ENCODE data around the gene BAAT.

The BAAT gene

DNA sequence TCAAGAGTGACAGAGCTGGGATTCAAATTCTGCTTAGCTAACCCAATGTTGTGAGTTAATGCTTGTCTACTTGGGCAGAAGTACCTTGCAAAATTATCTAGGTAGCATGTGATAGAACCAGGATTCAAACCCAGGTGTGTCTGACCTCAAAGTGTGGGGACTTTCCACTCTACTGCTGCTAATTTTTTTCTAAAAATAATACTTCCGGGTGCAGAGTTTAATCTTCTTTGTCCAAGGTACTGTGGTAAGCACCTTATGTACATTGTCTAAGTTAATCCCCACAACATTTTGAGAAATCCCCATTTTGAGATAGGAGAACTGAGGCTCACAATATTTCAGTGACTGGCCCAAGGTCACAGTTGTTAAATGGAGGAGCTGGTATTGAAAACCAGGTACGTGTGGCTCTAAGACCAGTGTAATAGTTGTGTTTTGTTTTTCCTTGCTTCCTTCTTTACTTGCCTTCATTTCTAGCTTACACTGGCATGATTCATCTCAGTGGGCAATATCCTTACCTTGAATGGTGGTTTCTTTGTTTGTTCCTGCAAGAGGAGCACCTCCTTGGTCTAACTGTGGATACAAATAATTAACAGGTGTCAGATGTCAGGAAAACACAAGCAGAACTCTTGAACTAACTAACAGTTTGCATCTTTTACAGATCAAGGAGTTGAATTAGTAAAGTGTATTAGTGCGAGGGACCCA, 43.3 kb upstream of the BAAT start:
- TF ChIP-seq SUZ12 (IDR thresholded peaks at IDR 0.05) (no peak), CTBP1 (IDR thresholded peaks at IDR 0.05; ENCODE audit: borderline replicate concordance) (no peak), SP1 (IDR thresholded peaks at IDR 0.05) (no peak), NFRKB (IDR thresholded peaks at IDR 0.05) (no peak), FOXA1 (IDR thresholded peaks at IDR 0.05) (no peak), ELF4 (IDR thresholded peaks at IDR 0.05) (no peak), FOXM1 (IDR thresholded peaks at IDR 0.05; ENCODE audit: borderline replicate concordance) (no peak), HDGF (IDR thresholded peaks at IDR 0.05; ENCODE audit: borderline replicate concordance) (no peak), L3MBTL2 (conservative IDR thresholded peaks at IDR 0.05) (no peak), BHLHE40 (IDR thresholded peaks at IDR 0.05; ENCODE audit: borderline replicate concordance) (no peak), ARNT (IDR thresholded peaks at IDR 0.05) (no peak)
- POLR2A ChIA-PET = no interaction called here
- DNase-seq (ENCODE audit: extremely low spot score) = no peak
- CTCF ChIA-PET = no interaction called here

DNA sequence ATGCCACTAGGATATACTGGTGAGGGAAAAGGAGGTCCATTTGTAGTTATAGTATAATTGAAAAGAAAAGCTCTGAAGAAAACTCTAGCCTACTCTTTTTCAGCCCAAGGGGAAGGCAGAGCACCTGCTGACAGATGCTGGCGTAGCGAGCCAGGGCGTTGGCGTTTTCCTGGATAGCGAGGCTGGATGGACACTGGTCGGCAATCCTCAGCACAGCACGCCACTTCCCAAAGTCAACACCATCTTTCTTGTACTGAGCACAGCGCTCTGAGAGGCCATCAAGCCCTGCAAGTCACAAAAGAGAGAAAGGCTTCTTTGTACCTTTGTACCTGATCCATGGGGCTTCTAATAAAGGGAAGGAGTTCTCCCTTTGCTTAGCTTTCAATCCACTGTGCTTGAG, 42.6 kb upstream of the BAAT start:
- ChIA-PET POLR2A (no interaction called here), CTCF (interaction anchor here (1.1 kb wide), 1 partner anchor 11 kb away, joined by 3 read pairs; no protein-coding TSS in a partner anchor)
- TF ChIP-seq FOXA1 (IDR thresholded peaks at IDR 0.05) = no peak
- no peak for TF ChIP-seq SP1 (IDR thresholded peaks at IDR 0.05)
- no peak for TF ChIP-seq LEF1 (IDR thresholded peaks at IDR 0.05; ENCODE audit: borderline replicate concordance)
- no peak for TF ChIP-seq CTBP1 (IDR thresholded peaks at IDR 0.05; ENCODE audit: borderline replicate concordance)
- no peak for TF ChIP-seq FOXK2 (IDR thresholded peaks at IDR 0.05)
- DNase-seq (ENCODE audit: extremely low spot score) = no peak

DNA sequence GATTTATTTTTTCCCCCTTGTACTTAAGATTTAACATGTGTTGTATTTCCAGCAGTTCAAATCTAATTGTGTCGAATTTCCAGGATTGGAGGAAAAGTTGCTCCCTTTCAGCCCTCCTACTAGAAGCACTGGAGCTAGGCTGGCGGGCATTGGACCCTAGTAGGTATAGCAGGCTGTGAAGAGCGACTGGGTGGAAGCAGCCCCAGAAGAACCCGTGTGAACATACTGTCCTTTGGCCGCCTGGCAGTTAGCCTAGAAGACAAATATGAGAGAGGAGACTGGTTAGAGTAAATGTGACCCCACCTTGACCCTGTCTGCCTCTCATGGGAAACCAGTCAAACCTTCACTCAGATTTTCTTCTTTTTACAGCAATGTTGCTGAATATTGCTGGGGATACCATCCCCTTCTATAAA, 36.9 kb upstream of the BAAT start:
- ChIA-PET CTCF (no interaction called here), POLR2A (interaction anchor here (1.7 kb wide), 1 partner anchor 23 kb away, joined by 4 read pairs; the partner anchor contains the start of genes MRPL50 and ZNF189)

DNA sequence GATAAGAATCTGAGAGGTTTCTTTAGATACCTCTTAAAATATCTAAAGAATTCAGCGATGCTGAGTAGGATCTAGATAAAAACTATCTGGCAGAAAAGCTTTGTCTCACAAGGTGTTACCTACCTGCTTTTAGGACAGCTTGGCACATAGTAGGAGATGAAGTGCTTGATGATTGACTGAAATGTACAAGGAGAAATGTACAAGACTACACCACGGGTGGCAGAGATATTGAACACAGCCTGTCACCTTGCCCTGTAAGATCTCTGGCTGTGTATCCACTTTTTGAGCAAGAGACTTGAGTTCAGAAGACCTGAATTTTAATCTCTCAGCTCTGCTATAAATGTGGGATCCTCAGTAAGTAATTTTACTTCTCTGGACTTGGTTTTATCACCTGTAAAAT, 35.1 kb upstream of the BAAT start:
- TF ChIP-seq CTBP1 (IDR thresholded peaks at IDR 0.05; ENCODE audit: borderline replicate concordance) = no peak
- no peak for TF ChIP-seq FOXK2 (IDR thresholded peaks at IDR 0.05)
- no peak for TF ChIP-seq SUZ12 (IDR thresholded peaks at IDR 0.05)
- no peak for TF ChIP-seq NFRKB (IDR thresholded peaks at IDR 0.05)
- no peak for TF ChIP-seq ARNT (IDR thresholded peaks at IDR 0.05)
- no peak for TF ChIP-seq TARDBP (IDR thresholded peaks at IDR 0.05)
- no peak for TF ChIP-seq L3MBTL2 (conservative IDR thresholded peaks at IDR 0.05)
- TF ChIP-seq LEF1 (IDR thresholded peaks at IDR 0.05; ENCODE audit: borderline replicate concordance) = no peak
- no peak for TF ChIP-seq BHLHE40 (IDR thresholded peaks at IDR 0.05; ENCODE audit: borderline replicate concordance)
- TF ChIP-seq FOXM1 (IDR thresholded peaks at IDR 0.05; ENCODE audit: borderline replicate concordance) = no peak
- TF ChIP-seq ZNF384 (IDR thresholded peaks at IDR 0.05) = no peak
- no peak for TF ChIP-seq ELF4 (IDR thresholded peaks at IDR 0.05)
- TF ChIP-seq, protein P1, sequence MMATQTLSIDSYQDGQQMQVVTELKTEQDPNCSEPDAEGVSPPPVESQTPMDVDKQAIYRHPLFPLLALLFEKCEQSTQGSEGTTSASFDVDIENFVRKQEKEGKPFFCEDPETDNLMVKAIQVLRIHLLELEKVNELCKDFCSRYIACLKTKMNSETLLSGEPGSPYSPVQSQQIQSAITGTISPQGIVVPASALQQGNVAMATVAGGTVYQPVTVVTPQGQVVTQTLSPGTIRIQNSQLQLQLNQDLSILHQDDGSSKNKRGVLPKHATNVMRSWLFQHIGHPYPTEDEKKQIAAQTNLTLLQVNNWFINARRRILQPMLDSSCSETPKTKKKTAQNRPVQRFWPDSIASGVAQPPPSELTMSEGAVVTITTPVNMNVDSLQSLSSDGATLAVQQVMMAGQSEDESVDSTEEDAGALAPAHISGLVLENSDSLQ (IDR thresholded peaks at IDR 0.05) = no peak
- TF ChIP-seq HDGF (IDR thresholded peaks at IDR 0.05; ENCODE audit: borderline replicate concordance) = no peak
- no peak for TF ChIP-seq FOXA1 (IDR thresholded peaks at IDR 0.05)
- no peak for DNase-seq (ENCODE audit: extremely low spot score)
- ChIA-PET CTCF (no interaction called here), POLR2A (interaction anchor here (1.0 kb wide), 1 partner anchor 21 kb away, joined by 4 read pairs; the partner anchor contains the start of genes MRPL50 and ZNF189)

More for the DNA sequence above, 36.9 kb upstream of the BAAT start:
- no peak for DNase-seq (ENCODE audit: extremely low spot score)
- TF ChIP-seq TARDBP (IDR thresholded peaks at IDR 0.05) (no peak), CTBP1 (IDR thresholded peaks at IDR 0.05; ENCODE audit: borderline replicate concordance) (no peak), NFRKB (IDR thresholded peaks at IDR 0.05) (no peak), L3MBTL2 (conservative IDR thresholded peaks at IDR 0.05) (no peak), HDGF (IDR thresholded peaks at IDR 0.05; ENCODE audit: borderline replicate concordance) (no peak), BHLHE40 (IDR thresholded peaks at IDR 0.05; ENCODE audit: borderline replicate concordance) (no peak), ELF4 (IDR thresholded peaks at IDR 0.05) (no peak), ARNT (IDR thresholded peaks at IDR 0.05) (no peak), FOXK2 (IDR thresholded peaks at IDR 0.05) (no peak), SUZ12 (IDR thresholded peaks at IDR 0.05) (no peak), FOXA1 (IDR thresholded peaks at IDR 0.05) (no peak), LEF1 (IDR thresholded peaks at IDR 0.05; ENCODE audit: borderline replicate concordance) (no peak)
- TF ChIP-seq, protein P1 (IDR thresholded peaks at IDR 0.05) = no peak

DNA sequence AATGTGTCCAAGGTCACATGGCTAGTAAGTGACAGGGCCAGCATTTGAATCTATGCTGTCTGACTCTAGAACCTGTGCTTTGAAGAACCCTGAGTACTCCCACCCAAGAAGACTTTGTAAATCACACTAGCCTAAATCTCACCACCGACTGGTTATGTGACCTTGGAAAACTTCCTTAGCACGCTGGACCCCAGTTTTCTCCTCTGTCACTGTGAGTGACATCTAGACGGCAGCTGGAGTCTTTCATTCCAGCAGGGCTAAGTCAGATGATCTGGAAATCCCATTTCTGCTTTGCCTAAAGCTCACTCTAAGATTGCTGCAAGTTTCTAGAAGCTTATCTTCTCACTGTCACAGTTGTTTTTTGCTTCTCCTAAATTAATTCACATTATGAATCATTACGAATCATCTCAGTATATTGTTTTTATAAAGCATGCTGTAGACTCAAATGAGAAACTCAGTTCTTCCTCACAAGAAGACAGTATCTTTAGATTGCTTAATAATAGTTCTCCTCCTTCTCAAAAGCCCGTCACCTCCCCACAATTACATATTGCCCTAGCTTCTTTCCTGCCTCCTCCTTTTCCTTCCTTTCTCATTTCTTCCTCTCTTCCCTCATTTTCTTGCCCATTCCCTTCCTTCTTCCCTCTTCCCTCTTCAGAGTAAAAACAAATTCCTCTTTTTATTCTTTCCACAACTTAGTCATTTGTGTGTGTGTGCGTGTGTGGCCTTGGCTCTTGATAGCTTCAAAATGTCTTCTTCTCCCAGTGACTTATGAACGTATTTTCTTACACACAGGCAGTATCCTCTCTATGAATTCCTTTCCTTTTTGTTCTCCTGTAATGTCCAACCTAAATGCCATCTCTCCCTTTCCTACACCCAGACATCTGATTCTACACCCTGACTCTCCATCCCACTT, 34.0 kb upstream of the BAAT start:
- CTCF ChIA-PET = no interaction called here
- no peak for TF ChIP-seq ARNT (IDR thresholded peaks at IDR 0.05)
- no peak for TF ChIP-seq FOXK2 (IDR thresholded peaks at IDR 0.05)
- TF ChIP-seq TARDBP (IDR thresholded peaks at IDR 0.05) = no peak
- TF ChIP-seq NFRKB (IDR thresholded peaks at IDR 0.05) = no peak
- TF ChIP-seq L3MBTL2 (conservative IDR thresholded peaks at IDR 0.05) = no peak
- DNase-seq (ENCODE audit: extremely low spot score) = no peak
- POLR2A ChIA-PET = interaction anchor here (1.0 kb wide), 1 partner anchor 20 kb away, joined by 4 read pairs; the partner anchor contains the start of genes MRPL50 and ZNF189

DNA sequence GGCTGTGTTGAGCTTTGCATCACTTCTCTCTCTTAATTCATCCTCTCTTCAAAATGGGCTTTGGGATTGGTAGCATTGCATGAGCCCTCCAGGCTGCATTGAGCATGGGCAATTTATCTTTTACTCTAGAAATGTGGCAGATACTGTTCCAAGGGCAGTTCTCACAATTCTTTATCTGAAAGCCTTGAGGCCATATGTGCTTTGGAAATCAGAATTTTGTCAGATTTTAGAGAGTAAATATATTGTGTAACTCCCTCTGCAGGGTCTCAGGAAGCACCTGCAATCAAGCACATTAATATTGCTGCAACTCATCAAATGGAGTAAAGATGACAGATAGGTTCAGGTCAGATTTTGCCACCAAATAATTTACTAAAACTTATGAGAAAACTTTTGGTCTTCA, 33.2 kb upstream of the BAAT start:
- ChIA-PET CTCF (no interaction called here), POLR2A (no interaction called here)
- DNase-seq (ENCODE audit: extremely low spot score) = no peak
- TF ChIP-seq, protein P1 (IDR thresholded peaks at IDR 0.05) = no peak
- no peak for TF ChIP-seq BHLHE40 (IDR thresholded peaks at IDR 0.05; ENCODE audit: borderline replicate concordance)
- TF ChIP-seq FOXA1 (IDR thresholded peaks at IDR 0.05) = no peak
- TF ChIP-seq HDGF (IDR thresholded peaks at IDR 0.05; ENCODE audit: borderline replicate concordance) = no peak
- no peak for TF ChIP-seq LEF1 (IDR thresholded peaks at IDR 0.05; ENCODE audit: borderline replicate concordance)
- TF ChIP-seq TARDBP (IDR thresholded peaks at IDR 0.05) = no peak
- TF ChIP-seq SUZ12 (IDR thresholded peaks at IDR 0.05) = no peak
- TF ChIP-seq CTBP1 (IDR thresholded peaks at IDR 0.05; ENCODE audit: borderline replicate concordance) = no peak
- no peak for TF ChIP-seq FOXK2 (IDR thresholded peaks at IDR 0.05)
- no peak for TF ChIP-seq ARNT (IDR thresholded peaks at IDR 0.05)
- no peak for TF ChIP-seq ZNF384 (IDR thresholded peaks at IDR 0.05)
- TF ChIP-seq L3MBTL2 (conservative IDR thresholded peaks at IDR 0.05) = no peak
- no peak for TF ChIP-seq NFRKB (IDR thresholded peaks at IDR 0.05)
- TF ChIP-seq FOXM1 (IDR thresholded peaks at IDR 0.05; ENCODE audit: borderline replicate concordance) = no peak
- no peak for TF ChIP-seq SP1 (IDR thresholded peaks at IDR 0.05)
- TF ChIP-seq ELF4 (IDR thresholded peaks at IDR 0.05) = no peak

Data from HEK293T (cell line).